GM18505 (cell line): Measurements from ENCODE around the gene DNM2.
"Not testable (repeated sequence)": the region's sequence is repeated elsewhere in the genome, so short reads cannot be mapped to it uniquely, and the experiment has no call there.

Source experiments
- ATAC-seq: cut with Tn5 transposase; IDR thresholded peaks from one replicate; pipeline ENCODE4 v1.9.1; 2021; ENCODE audit not compliant: unreplicated experiment
- POLR2A ChIP-seq: IDR thresholded peaks from 4 replicates; pipeline ENCODE4 v1.6.1; 2011; ENCODE audit warnings: borderline replicate concordance; ENCODE audit not compliant: insufficient read depth, insufficient read length; ENCODE audit errors: extremely low read depth

DNM2 gene

DNA sequence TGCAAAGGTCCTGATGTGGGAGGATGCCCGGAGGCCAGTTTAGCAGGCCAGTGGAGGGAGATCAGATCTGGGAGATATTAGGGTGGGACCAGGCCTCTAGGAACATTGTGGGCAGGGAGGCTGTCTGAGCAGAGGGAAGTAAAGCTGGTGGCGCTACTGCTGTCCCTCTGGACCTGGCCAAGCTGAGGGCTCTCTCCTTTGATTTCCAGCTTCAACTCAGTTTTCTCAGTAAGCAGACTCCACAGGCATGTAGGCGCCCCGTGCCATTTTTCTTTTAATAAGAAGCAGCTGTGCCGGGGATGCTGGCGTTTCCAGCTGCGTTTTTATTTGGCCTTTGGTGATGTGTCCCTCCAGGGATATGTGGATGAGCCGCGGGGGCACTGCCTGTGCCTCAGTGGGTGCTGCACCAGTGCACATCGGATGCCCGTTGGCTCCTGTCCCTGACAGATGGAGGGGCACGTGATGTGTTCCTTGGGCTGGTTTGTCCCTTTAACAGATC, 6.7 kb downstream of the DNM2 start:
- ATAC-seq = no peak

DNA sequence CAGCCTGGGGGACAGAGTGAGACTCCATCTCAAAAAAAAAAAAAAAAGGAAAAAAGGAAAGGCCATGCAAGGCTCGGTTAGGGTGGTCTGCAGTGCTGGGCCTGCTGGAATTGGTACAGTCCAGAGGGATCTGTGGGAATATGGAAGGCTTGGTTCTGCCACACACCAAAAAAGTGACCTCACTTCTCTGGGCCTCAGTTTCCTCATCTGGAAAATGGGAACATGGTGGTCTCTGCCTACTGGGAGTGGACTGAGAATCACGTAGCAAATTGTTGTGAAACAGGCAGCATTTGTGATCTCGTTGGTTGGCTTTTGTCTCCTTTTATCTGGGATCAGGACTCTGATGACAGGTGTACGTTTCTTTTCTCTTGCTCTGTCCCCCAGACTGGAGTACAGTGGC, 7.5 kb downstream of the DNM2 start:
- no peak for TF ChIP-seq POLR2A
- no peak for ATAC-seq

More for the DNA sequence above, 6.7 kb downstream of the DNM2 start:
- no peak for TF ChIP-seq POLR2A

- no peak for TF ChIP-seq POLR2A
Observed at GRCh38 chr19:10726268-10726667, 8.4 kb downstream of the DNM2 start.

GRCh38 chr19:10727685-10728201, 9.9 kb downstream of the DNM2 start:
- no peak for ATAC-seq
- no peak for TF ChIP-seq POLR2A

More at GRCh38 chr19:10726268-10726667, 8.4 kb downstream of the DNM2 start:
- no peak for ATAC-seq

DNA sequence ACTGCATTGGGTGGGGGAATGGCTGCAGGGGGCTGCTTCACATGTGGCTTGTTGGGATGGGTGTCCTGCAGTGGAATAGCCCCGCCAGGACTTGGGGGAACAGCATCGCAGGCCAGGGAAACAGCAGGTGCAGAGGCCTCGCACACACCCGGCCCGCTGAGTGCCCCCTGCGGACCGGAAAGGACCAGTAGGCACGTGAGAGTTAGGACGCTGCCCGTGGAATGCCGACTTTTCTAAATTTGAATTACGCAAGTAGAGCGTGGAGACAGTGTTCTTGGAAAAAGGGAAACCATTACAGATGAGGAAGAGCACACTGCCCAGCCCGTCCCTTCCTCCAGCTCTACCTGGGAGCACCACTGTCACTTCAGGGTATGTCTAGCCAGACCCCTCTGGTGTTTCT, 11.5 kb downstream of the DNM2 start:
- no peak for ATAC-seq
- no peak for TF ChIP-seq POLR2A

DNA sequence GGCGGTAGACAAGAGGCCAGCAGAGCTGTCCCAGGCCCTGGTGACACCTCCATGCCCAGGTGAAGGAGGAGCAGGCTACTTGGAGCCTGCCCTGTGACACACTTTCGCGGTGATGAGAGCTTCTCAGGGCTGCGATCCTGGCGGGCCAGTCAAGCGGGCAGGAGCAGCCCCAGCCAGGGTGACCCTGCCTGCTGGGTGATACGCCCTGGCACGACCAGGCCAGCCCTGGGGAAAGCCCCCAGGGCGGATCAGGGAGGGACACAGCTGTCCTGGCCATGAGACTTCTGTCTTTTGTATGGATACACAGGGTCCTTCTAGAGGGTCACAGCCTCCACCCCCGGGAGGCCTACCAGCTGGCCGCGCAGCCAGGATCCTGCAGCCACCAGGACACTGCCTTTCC, 13.1 kb downstream of the DNM2 start:
- no peak for TF ChIP-seq POLR2A
- ATAC-seq = no peak

DNA sequence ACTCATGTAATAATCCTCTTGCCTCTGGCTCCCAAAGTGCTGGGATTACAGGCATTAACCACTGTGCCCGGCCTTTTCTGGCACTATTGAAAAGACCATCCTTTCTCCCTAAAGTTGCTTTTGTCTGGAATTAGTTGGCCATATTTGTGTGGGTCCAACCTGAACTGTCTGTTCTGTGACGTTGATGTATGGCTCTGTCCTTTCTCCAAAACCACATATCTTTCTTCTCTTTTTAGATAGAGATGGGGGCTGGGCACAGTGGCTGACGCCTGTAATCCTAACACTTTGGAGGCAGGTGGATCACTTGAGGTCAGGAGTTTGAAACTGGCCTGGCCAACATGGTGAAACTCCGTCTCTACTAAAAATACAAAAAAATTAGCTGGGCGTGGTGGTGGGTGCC, 17.9 kb downstream of the DNM2 start:
- no peak for TF ChIP-seq POLR2A
- ATAC-seq = no peak

- TF ChIP-seq POLR2A = no peak
- no peak for ATAC-seq
Observed at GRCh38 chr19:10736189-10736588, 18.3 kb downstream of the DNM2 start.

GRCh38 chr19:10736916-10737551, 19.2 kb downstream of the DNM2 start:
- ATAC-seq = no peak
- no peak for TF ChIP-seq POLR2A

- TF ChIP-seq POLR2A = no peak
- no peak for ATAC-seq
Observed at GRCh38 chr19:10737722-10738121, 19.8 kb downstream of the DNM2 start.

DNA sequence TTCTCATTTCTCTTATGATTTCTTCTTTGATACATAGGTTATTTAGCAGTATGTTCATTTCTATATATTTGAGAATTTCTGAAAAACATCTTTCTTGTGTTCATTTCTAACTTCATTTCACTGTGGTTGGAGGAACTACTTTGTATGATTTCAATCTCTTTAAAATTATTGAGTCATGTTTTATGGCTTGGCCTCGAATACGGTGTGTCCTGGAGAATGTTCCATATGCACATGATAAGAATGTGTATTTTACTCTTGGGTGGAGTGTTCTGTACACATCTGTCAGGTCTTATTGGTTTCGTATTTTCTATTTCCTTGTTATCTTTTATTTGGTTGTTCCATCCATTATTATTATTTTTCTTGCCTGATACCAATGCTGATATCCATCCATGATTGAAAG, 22.9 kb downstream of the DNM2 start:
- ATAC-seq = no peak

GRCh38 chr19:10742476-10742875, 24.6 kb downstream of the DNM2 start:
- no peak for ATAC-seq
- TF ChIP-seq POLR2A = no peak

More for the DNA sequence above, 22.9 kb downstream of the DNM2 start:
- TF ChIP-seq POLR2A = no peak

- no peak for ATAC-seq
- no peak for TF ChIP-seq POLR2A
Observed at GRCh38 chr19:10744253-10744798, 26.4 kb downstream of the DNM2 start.

DNA sequence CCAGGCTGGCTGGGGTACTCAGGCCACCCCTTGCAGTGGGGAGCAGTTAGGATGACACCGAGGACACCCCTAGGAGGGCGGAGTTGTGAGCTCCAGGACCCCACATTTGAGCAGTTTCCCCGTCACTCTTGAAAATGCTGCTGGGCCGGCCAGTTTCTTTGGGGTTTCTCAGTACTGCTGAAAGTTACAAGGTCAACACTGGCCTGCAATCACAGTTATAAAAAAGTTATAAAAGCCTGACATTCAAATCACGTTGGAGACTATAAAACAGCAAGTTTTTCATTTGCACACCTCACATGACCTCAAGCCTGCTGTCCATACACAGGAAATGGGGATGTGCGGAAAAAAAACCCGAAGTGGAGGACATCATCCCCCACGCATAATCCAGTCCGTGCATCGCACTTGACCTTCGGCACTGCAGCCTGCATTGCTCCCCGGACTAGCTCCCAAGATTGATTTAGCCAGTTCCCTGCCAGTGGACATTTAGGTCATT, 27.0 kb downstream of the DNM2 start:
- no peak for ATAC-seq
- no peak for TF ChIP-seq POLR2A

DNA sequence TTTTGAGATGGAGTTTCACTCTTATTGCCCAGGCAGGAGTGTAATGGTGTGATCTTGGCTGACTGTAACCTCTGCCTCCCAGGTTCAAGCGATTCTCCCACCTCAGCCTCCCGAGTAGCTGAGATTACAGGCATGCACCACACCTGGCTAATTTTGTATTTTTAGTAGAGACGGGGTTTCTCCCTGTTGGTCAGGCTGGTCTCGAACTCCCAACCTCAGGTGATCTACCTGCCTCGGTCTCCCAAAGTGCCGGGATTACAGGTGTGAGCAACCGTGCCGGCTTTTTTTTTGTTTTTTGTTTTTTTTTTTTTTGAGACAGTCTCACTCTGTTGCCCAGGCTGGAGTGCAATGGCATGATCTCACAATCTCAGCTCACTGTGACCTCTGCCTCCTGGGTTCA, 28.6 kb downstream of the DNM2 start:
- not testable (repeated sequence) for ATAC-seq
